ENCODE data around the gene TP53TG3B.
"Not testable (repeated sequence)": the region's sequence is repeated elsewhere in the genome, so short reads cannot be mapped to it uniquely, and the experiment has no call there.

The TP53TG3B gene, protein sequence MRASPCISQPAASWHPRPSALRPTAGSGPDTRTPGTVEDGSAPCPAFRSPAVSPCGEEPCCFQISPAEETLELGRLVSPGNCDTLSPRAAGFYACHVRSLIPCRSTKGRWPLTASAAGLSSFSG

DNA sequence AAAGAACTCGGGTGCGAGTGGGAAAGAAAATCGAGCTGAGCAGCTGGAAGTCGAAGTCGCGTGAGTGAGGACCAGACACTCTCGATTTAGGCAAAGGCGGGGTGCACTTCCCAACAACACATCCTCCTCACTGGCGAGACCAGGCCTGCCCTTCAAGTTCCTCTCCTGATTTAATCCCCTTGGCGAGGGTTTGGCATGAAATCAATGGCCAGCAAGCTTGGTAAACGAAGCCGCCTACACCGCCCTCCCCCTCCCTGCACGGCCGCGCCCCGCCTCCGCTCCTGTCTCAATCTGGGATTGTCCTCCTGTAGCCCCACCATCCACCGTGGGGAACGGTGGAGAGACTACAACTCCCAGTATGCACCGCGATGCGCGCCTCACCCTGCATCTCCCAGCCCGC is at the start of gene TP53TG3B:
Gene TP53TG3B (plus strand): TSS at position 301 of the 400 bp plus-strand sequence. CDS start 68 bp downstream, at position 369.
- H3K36me3 ChIP-seq (replicated peaks); H3K4me3 ChIP-seq (ENCODE audit: low read depth, low read length); H3K27me3 ChIP-seq (replicated peaks); DNase-seq; in situ Hi-C loops (cut with HindIII; ENCODE audit: low pct_ligation_motif_present, low sequenced_read_pairs); H3K27ac ChIP-seq: not testable (repeated sequence)

DNA sequence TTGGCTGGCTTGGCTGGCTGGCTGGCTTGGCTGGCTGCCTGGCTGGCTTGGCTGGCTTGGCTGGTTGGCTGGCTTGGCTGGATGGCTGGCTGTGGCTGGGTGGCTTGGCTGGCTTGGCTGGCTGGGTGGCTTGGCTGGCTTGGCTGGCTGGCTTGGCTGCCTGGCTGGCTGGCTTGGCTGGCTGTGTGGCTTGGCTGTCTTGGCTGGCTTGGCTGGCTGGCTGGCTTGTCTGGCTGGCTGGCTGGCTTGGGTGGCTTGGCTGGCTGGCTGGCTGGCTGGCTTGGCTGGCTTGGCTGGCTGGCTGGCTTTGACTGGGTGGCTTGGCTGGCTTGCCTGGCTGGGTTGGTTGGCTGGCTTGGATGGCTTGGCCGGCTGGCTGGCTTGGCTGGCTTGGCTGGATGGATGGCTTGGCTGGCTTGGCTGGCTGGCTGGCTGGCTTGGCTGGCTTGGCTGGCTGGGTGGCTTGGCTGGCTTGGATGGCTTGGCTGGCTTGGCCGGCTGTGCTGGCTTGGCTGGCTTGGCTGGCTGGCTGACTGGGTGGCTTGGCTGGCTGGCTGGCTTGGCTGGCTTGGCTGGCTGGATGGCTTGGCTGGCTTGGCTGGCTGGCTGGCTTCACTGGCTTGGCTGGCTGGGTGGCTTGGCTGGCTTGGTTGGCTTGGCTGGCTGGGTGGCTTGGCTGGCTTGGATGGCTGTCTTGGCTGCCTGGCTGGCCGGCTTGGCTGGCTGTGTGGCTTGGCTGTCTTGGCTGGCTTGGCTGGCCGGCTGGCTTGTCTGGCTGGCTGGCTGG is 24.2 kb upstream of the TP53TG3B start:
- in situ Hi-C loops (cut with HindIII; ENCODE audit: low pct_ligation_motif_present, low sequenced_read_pairs); H3K27ac ChIP-seq; H3K36me3 ChIP-seq (replicated peaks); H3K27me3 ChIP-seq (replicated peaks); H3K4me3 ChIP-seq (ENCODE audit: low read depth, low read length): not testable (repeated sequence)
- peak; percentile 23 for DNase-seq

DNA sequence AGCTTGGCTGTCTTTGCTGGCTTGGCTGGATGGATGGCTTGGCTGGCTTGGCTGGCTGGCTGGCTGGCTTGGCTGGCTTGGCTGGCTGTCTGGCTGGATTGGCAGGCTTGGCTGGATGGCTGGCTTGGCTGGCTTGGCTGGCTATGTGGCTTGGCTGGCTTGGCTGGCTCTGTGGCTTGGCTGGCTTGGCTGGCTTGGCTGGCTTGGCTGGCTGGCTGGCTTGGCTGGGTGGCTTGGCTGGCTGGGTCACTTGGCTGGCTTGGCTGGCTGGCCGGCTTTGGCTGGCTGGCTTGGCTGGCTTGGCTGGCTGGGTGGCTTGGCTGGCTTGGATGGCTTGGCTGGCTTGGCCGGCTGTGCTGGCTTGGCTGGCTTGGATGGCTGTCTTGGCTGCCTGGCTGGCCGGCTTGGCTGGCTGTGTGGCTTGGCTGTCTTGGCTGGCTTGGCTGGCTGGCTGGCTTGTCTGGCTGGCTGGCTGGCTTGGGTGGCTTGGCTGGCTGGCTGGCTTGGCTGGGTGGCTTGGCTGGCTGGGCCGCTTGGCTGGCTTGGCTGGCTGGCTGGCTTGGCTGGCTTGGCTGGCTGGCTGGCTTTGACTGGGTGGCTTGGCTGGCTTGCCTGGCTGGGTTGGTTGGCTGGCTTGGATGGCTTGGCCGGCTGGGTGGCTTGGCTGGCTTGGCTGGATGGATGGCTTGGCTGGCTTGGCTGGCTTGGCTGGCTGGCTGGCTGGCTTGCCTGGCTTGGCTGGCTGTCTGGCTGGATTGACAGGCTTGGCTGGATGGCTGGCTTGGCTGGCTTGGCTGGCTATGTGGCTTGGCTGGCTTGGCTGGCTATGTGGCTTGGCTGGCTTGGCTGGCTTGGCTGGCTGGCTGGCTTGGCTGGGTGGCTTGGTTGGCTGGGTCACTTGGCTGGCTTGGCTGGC is 22.8 kb upstream of the TP53TG3B start:
- DNase-seq: peak; percentile 14
- H3K27ac ChIP-seq; H3K36me3 ChIP-seq (replicated peaks); H3K27me3 ChIP-seq (replicated peaks); H3K4me3 ChIP-seq (ENCODE audit: low read depth, low read length); in situ Hi-C loops (cut with HindIII; ENCODE audit: low pct_ligation_motif_present, low sequenced_read_pairs): not testable (repeated sequence)

DNA sequence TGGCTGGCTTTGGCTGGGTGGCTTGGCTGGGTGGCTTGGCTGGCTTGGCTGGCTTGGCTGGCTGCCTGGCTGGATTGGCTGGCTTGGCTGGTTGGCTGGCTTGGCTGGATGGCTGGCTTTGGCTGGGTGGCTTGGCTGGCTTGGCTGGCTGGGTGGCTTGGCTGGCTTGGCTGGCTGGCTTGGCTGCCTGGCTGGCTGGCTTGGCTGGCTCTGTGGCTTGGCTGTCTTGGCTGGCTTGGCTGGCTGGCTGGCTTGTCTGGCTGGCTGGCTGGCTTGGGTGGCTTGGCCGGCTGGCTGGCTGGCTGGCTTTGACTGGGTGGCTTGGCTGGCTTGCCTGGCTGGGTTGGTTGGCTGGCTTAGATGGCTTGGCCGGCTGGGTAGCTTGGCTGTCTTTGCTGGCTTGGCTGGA is 22.1 kb upstream of the TP53TG3B start:
- H3K27ac ChIP-seq; H3K36me3 ChIP-seq (replicated peaks); H3K27me3 ChIP-seq (replicated peaks); H3K4me3 ChIP-seq (ENCODE audit: low read depth, low read length); DNase-seq; in situ Hi-C loops (cut with HindIII; ENCODE audit: low pct_ligation_motif_present, low sequenced_read_pairs): not testable (repeated sequence)

DNA sequence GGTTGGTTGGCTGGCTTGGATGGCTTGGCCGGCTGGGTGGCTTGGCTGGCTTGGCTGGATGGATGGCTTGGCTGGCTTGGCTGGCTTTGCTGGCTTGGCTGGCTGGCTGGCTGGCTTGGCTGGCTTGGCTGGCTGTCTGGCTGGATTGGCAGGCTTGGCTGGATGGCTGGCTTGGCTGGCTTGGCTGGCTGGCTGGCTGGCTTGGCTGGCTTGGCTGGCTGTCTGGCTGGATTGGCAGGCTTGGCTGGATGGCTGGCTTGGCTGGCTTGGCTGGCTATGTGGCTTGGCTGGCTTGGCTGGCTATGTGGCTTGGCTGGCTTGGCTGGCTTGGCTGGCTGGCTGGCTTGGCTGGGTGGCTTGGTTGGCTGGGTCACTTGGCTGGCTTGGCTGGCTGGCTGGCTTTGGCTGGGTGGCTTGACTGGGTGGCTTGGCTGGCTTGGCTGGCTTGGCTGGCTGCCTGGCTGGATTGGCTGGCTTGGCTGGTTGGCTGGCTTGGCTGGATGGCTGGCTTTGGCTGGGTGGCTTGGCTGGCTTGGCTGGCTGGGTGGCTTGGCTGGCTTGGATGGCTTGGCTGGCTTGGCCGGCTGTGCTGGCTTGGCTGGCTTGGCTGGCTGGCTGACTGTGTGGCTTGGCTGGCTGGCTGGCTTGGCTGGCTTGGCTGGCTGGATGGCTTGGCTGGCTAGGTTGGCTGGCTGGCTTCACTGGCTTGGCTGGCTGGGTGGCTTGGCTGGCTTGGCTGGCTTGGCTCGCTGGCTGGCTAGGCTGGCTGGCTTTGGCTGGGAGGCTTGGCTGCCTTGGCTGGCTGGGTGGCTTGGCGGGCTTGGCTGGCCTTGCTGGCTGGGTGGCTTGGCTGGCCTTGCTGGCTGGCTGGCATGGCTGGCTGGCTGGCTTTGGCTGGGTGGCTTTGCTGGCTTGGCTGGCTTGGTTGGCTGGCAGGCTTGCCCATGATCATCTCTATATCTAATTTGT is 21.3 kb upstream of the TP53TG3B start:
- H3K27me3 ChIP-seq (replicated peaks); H3K36me3 ChIP-seq (replicated peaks); H3K27ac ChIP-seq; in situ Hi-C loops (cut with HindIII; ENCODE audit: low pct_ligation_motif_present, low sequenced_read_pairs); H3K4me3 ChIP-seq (ENCODE audit: low read depth, low read length): not testable (repeated sequence)
- peak; percentile 35 for DNase-seq

All from brain microvascular endothelial cell (primary cell).